ENCODE results near the gene PRPF40B. TPM values are rescaled to one million over a fixed set of nuclear protein-coding genes. Genes with fewer than 3 reads are reported as not detected.

PRPF40B gene
- total RNA-seq, 4 donors from 2014 or later, result 17.4 to 72.9 (median 25.4) TPM

- no peak for DNase-seq
- Histone ChIP-seq H3K36me3 (no peaks in the 10 kb centered on the region), H3K27ac (no peak overlapping the region), H3K4me1 (no peaks in the 10 kb centered on the region), H3K9me3 (no peaks in the 10 kb centered on the region), H3K4me3 (no peak overlapping the region), H3K27me3 (no peaks in the 10 kb centered on the region)
- intact Hi-C loops (cut with DNase I; ENCODE audit: low total_unique reads), result no loop called here
- TF ChIP-seq CTCF (IDR thresholded peaks at IDR 0.05), result no peak
- TF ChIP-seq POLR2A (IDR thresholded peaks at IDR 0.05), result no peak
These were observed 11.2 kb upstream of the PRPF40B start for GRCh38 chr12:49612210-49612609.

GRCh38 chr12:49615725-49616124, 7.6 kb upstream of the PRPF40B start:
- H3K27me3 ChIP-seq, result no peaks in the 10 kb centered on the region
- intact Hi-C loops (cut with DNase I; ENCODE audit: low total_unique reads), result no loop called here
- TF ChIP-seq CTCF (IDR thresholded peaks at IDR 0.05) (no peak), POLR2A (IDR thresholded peaks at IDR 0.05) (no peak)
- H3K9me3 ChIP-seq, result no peaks in the 10 kb centered on the region
- no peak overlapping the region for H3K27ac ChIP-seq
- H3K36me3 ChIP-seq, result no peaks in the 10 kb centered on the region
- H3K4me1 ChIP-seq, result no peaks in the 10 kb centered on the region
- DNase-seq, result no peak
- no peak overlapping the region for H3K4me3 ChIP-seq

GRCh38 chr12:49616533-49617219, 6.7 kb upstream of the PRPF40B start:
- Histone ChIP-seq H3K4me1 (no peaks in the 10 kb centered on the region), H3K36me3 (no peaks in the 10 kb centered on the region), H3K9me3 (no peaks in the 10 kb centered on the region), H3K4me3 (no peak overlapping the region), H3K27me3 (no peaks in the 10 kb centered on the region), H3K27ac (no peak overlapping the region)
- no peak for TF ChIP-seq CTCF (IDR thresholded peaks at IDR 0.05)
- TF ChIP-seq POLR2A (IDR thresholded peaks at IDR 0.05), result no peak
- DNase-seq, result no peak
- intact Hi-C loops (cut with DNase I; ENCODE audit: low total_unique reads), result no loop called here

GRCh38 chr12:49618576-49618975, 4.8 kb upstream of the PRPF40B start:
- H3K4me1 ChIP-seq, result no peaks in the 10 kb centered on the region
- no peaks in the 10 kb centered on the region for H3K9me3 ChIP-seq
- no peak for DNase-seq
- H3K27ac ChIP-seq, result no peak overlapping the region
- H3K36me3 ChIP-seq, result no peaks in the 10 kb centered on the region
- no peaks in the 10 kb centered on the region for H3K27me3 ChIP-seq
- TF ChIP-seq CTCF (IDR thresholded peaks at IDR 0.05) (no peak), POLR2A (IDR thresholded peaks at IDR 0.05) (no peak)
- H3K4me3 ChIP-seq, result no peak overlapping the region
- intact Hi-C loops (cut with DNase I; ENCODE audit: low total_unique reads), result no loop called here

- DNase-seq, result no peak
- intact Hi-C loops (cut with DNase I; ENCODE audit: low total_unique reads), result no loop called here
- Histone ChIP-seq H3K4me3 (no peak overlapping the region), H3K27ac (no peak overlapping the region), H3K4me1 (no peaks in the 10 kb centered on the region), H3K9me3 (no peaks in the 10 kb centered on the region), H3K27me3 (no peaks in the 10 kb centered on the region), H3K36me3 (no peaks in the 10 kb centered on the region)
- TF ChIP-seq CTCF (IDR thresholded peaks at IDR 0.05), result no peak
- no peak for TF ChIP-seq POLR2A (IDR thresholded peaks at IDR 0.05)
These were observed 4.1 kb upstream of the PRPF40B start for GRCh38 chr12:49619286-49619685.
